ENCODE results near the gene OR2T6.
"Not testable (repeated sequence)": the region's sequence is repeated elsewhere in the genome, so short reads cannot be mapped to it uniquely, and the experiment has no call there.

GRCh38 chr1:248439283-248439682, 63.7 kb downstream of the OR2T6 start:
- TF ChIP-seq CTCF (IDR thresholded peaks at IDR 0.05 in 2 of 3, conservative IDR thresholded peaks at IDR 0.05 in 1 of 3; ENCODE audit: insufficient read depth in 2 of 3, low read depth in 1 of 3, low read length in 3 of 3); SMARCB1 (IDR thresholded peaks at IDR 0.05; ENCODE audit: insufficient read length, low read depth); FOS (IDR thresholded peaks at IDR 0.05; ENCODE audit: extremely low read depth, insufficient read length); HDAC2 (IDR thresholded peaks at IDR 0.05); ZZZ3 (IDR thresholded peaks at IDR 0.05); GABPA (tag; conservative IDR thresholded peaks at IDR 0.05; ENCODE audit: low read depth); PHF8 (IDR thresholded peaks at IDR 0.05; ENCODE audit: borderline replicate concordance, low read length); POLR2AphosphoS5 (IDR thresholded peaks at IDR 0.05; ENCODE audit: control insufficient read depth, insufficient read depth, low read depth, low read length); ZNF407 (IDR thresholded peaks at IDR 0.05; ENCODE audit: low read depth); TAF1 (IDR thresholded peaks at IDR 0.05; ENCODE audit: control insufficient read depth, extremely low read depth, insufficient read depth, low read length, severe bottlenecking); ELF2 (CRISPR knock-in tag; IDR thresholded peaks at IDR 0.05); NBN (IDR thresholded peaks at IDR 0.05; ENCODE audit: low read depth): not testable (repeated sequence)
